NAMALWA (cell line): ENCODE data around the gene SMYD3.

Source experiments
- DNase-seq: peaks from one replicate; pipeline ENCODE4 v3.0.0-alpha.2; 2015; ENCODE audit warnings: low spot score

Gene SMYD3

DNA sequence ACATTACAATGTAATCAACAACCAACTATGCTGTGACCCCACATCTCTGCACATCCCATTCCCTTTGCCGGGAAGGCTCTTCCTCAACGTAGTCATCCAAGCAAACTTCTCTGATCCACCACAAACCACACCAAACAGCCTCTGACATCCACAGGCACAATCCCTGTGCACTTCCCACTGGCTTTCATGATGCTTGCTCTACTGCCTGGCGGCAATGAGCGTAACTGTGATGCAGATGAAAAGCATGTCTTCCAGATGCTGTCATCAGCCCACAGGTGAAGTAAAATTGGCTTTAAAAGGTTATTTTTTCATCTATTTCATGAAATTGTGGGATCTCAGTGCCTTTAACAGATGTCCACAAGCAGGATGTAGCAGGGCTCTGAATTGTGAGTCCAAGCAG, 635.2 kb downstream of the SMYD3 start:
- DNase-seq: no peak

DNA sequence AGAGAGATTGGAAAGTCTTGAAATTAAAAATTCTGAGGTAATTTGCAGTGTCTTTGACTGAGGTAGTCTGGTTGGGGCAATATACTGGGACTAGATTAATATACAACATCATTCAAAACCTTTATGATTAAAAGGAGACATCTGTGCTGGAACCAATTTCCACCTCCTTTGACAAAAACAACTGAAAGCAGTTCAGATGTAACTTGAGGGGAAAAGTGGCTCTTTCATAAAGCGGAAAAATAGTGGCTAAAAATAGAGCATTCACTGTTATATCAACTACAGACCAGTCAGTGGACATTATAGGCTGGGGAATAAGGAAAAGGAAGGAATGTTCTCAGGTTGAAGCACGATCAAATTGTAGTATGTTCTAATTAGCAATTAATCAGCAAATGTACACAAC, 635.9 kb downstream of the SMYD3 start:
- DNase-seq: no peak

DNA sequence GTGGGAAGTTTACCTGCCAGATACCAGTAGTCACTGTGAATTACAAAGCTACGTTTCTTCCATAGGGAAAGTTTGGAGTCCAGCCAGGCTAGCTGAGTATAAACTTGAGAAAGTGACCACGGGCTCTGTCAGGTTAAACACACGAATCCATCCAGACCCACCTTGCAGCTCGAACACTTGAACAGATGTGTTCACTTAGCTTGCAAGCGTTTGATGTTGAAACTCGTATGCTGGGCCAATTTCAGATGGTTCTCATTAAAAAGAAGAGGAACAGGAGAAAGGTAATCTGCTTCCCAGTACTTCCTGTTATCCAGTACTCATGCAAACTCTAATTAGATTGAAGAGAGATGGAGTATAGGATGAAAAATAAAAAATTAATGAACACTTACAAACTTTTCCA, 636.4 kb downstream of the SMYD3 start:
- DNase-seq: no peak

DNA sequence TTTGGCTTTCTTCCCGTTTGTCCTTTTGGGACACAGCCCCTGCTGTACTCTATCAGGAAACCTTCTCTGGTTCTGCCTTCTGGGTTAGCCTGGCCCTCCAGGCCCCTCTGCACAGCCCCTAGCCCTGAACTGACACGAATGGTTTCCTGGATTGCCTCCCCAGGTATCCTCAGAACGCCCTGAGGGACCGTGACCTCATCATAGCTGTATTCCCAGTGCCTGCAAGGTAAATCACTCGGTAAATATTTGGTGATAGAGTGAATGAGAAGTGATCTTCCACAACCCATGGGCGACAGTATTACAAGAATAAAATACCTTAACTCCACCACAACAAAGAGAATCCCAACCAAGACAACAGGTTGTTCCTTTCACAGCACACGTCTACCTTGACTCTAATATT, 637.2 kb downstream of the SMYD3 start:
- no peak for DNase-seq

DNA sequence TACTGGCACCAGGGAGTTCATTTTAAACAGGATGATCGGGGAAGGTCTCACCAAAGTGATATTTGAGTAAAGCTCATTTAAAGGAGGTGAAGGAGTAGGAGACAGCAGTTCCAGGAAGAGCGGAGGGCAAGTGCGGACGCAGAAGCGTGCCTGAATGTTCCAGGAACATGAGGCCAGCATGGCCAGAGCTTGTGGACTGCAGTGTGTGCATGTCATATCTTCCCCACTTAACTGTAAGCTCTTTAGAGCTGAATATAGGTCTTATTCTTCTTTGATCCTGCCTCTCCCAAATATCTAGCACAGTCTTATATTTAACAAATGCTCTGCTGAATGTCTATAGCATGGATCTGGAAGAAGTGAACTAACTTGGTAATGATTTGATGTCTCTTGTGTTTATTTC, 639.3 kb downstream of the SMYD3 start:
- no peak for DNase-seq

DNA sequence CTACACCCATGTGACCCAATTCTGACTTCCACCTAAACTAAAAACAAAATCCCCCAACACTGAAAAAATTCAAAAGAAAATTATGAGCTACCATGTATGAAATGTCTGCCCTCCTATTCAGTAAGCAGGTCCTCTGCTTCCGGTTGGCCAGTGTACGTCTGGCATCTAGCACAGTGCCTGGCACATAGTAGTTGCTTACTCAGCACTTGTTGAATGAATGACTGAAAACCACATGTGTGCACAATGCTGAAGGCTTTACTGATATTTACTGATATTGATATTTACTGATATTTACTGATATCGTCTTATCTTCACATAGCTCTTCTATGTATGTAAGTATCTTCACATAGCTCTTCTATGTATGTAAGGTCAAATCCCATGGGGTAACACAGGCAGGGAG, 642.2 kb downstream of the SMYD3 start:
- DNase-seq: no peak

DNA sequence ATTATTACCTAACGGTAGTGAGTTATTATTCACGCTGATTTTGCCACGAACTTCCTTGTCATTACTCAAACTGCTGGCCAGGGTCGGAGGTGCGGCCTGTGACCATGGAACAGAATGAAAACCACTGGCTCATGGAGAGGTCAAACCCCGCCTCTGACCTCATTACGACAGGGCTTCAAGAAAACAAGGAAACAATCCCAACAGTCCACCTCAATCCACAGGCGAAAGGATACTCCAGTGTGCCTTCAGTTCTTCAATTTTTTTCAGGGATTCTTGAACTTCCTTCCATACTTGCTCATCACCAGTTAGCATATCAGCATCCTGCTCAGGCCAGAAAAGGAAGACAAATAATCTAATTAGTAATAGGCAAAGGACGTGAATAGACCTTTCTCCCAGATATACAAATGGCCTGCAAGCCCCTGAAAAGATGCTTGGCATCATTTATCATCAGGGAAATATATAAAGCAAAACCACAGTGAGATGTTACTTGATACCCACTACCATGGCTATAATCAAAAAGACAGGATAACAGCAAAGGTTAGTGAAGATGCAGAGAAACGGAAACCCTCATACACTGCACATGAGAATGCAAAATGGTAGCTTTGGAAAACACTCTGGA, 643.4 kb downstream of the SMYD3 start:
- no peak for DNase-seq

DNA sequence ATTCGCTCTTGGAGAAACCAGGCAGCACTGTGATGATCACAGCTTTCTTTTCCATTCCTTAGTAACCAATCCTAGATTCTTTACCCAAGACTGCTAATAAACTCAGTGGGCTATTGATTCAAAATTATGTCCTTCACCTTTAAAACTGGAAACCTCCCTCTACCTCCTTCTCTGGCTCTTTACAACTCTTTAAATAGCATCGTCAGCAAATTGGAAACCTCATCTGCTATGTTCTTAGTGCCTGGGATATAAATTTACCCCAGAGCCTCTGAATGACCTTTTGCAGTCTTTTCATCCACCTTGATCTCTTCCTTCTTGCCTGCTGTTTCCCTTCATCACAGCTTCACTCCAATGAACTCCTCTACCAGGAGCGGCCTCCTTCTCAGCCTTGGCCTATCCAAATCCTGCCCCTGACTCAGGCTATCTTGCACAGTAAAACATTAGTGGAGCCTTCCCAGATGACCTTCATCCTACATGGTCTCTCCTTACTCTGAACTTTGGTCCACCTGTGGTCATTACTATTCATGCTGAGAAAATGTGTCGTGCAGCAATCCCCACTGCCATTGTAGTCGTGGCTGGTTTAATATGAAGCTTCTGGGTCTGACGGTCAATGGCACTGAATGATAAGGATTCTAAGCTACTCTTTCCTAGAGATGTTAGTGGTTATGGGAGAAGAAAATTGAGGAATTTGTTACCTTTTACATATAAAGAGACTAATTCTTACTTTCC, 644.1 kb downstream of the SMYD3 start:
- DNase-seq: no peak

DNA sequence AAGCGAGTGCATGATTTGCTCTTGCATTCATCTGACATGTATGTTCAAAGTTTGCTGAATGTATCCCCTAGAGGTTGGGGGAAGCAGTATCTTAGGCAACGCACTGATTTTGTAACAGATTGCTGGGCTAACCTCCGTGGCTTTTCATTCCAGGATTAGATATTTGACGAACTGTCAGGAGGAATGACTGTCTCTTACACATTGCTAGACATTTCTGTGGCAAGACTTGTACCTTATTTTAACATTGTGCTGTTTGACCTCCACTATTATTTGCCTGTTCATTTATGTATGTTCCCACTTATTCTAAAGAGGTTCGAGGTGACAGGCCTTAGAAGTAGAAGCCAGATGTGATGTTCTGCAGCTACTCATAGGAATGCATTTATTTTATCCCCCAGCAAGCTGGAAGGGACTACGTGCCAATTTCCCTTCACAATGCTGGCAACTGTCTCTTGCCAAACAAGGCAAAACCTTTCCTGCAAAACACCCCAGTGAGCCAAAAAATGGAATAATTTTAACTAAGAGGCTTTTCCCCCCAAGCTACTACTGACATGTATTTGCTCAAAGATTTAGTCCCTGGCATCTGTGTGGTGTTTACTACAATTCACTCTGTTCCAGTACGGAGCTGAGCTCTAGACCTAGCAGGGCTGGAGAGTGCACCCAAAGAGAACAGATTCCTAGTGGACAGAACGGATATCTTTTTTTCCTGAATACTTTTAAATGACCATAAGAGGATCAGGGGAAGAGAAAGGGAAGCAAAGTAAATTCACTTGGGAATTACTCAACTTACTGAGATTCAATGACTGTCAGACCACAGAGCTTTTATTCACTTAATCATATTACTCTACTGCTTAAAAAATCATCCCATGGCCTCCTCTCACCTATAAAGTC, 646.2 kb downstream of the SMYD3 start:
- DNase-seq: no peak

DNA sequence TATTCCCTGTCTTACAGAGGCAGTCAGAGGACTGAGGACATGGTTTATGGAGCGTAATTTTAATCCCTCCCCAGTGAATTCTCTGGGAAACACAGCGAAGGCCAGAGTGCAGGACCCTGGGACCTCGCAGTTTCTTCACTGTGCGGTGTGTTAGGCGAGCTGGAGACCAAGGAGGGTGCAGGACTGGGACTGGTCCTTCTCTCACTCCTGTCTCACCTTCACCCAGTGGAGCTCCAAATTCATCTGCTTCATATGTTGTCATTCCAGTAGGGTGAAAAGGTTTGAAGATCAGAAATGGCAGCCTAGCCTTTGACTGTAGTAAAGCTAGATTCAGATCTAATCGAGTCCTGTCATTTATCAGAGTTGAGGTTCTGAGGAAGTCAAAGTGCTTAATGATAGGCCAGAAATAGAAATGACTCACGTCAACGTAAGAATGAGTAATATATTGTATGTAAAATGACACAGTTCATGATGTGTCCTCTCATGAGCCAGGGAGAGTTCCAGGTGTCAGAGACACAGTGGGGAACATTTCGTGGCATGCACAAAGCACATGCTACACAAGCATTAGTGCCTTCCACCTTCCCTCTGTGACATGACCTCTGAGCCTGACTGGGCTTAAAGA, 647.5 kb downstream of the SMYD3 start:
- no peak for DNase-seq

DNA sequence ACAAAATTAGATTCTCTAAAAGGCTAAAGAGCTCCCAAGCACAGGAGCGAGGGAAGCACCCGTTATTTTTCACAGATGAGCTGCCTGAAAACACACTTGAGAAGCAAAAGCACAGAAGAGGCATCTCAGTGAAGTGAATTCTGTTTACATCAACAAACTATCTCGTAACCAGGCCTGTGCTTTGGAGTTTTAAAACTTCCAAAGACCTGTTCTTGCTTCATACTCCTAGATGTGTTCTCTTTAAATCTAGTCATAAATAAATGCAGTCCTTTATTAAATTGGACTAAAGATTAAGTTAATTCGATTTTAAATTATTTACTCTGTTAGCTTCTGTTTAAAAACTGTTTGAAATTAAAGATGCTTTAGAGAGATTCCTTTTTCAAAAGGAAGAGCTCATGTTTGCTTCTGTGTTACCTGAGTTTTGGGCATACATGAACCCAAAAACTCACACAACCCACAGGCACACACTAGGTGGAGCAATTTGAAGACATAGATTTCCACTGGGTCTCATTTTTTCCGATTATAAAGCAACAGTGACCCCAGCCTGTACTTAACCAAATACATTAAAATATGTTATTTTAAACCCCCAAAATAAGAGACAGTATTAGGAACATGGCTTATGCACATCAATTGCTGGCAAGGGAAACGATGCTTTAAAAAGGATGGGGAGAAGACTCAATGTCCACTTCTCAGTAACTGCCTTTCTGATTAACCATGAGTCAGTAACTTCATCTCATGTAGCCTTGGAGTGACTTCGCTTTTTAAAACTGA, 648.2 kb downstream of the SMYD3 start:
- DNase-seq: peak; percentile 7

DNA sequence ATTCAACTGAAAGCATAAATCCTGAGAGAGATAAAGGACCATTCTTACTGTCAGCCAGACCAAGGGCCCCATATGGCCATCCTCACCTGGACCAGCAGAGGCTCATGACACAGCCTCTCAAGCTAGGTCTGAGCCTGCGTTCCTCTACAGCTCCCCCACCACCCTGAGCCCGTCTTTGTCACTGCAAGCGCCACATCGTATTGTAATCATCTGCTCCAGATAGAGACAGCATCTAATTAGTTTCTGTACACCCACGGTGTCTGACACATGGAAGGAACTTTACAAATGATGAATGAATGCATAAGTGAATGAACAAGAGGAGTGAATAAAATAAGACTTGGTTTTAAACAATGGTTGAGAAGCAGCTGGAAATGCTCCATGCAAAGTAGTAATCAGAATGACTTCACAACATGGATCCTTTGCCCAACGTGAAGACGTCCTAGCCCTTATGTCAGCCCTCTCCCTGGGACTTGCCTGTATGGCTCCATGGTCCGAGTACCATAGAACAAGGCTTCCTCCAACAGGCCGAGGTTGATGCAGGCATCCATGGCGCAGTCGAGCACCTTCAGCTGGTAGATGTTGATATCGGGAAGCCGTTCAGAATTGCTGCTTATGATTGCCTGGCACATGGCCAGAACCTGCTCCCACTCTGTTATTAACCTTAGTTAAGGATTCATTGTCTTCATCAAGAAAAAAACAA, 648.9 kb downstream of the SMYD3 start:
- DNase-seq: no peak

DNA sequence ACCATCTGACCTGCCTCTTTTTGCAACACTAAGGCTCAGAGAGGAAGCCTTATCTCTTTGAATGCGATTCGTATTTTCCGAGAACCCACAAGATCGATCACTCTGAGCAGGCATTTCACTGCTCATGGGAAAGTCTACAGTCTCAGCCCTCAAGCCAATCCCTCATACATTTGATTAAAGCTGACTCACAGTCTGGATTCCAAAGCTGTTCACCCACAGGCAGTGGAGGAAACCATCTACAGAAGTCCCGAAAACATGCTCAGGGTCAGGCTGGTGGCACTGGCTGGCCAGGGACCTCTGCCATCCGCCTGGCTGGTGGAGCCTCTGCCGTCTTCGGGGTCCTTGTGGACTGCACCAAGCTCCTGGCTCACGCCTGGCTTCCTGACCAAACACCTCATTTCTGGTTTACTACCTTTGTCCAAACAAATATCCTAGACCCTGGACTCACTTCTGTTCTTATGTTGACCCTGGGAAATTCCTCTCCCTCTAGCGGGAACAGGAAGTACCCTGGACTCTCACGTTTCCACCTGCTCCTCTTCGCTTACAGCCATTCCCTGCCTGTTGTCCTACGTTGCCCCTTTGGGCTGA, 650.0 kb downstream of the SMYD3 start:
- no peak for DNase-seq

DNA sequence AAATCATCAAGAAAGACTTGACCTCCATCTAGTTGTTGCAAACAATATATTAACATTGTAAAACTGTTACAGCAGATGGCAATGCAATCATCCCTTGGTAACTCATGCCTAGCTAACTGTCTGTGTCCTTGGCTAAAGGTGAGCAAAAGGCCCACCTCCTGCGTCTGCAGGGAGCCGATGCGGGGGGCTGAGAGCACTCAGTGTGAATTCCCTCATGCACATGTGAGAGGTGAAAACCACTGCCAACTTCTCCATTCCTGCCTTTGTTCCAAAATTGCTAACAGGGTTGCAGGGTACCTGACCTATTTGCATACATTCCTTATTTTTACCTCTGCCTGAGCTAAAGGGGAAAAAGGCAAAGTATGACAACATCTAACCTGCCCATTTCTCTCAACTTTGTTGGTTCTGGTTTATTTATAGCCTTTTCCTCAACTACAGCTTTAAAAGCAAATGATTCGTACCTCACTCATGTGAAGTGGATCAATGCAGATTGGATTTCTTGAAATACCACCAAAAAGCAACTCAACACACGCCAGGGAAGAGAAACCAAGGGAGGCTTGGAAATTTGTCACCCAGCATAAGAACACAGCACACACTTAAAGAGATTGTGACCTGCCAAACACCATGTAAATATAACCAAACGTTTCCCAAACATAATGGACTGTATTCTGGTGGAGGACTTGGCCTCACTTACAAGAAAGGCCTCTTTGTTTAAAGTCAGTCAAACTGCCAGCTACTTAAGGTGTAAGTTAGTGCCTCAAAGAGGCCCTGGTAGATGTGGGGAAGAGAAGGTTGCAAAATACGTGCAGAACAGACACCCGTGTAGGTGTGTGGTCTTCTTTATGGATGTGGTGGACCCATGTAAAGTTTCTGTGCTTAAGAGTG, 651.0 kb downstream of the SMYD3 start:
- no peak for DNase-seq

DNA sequence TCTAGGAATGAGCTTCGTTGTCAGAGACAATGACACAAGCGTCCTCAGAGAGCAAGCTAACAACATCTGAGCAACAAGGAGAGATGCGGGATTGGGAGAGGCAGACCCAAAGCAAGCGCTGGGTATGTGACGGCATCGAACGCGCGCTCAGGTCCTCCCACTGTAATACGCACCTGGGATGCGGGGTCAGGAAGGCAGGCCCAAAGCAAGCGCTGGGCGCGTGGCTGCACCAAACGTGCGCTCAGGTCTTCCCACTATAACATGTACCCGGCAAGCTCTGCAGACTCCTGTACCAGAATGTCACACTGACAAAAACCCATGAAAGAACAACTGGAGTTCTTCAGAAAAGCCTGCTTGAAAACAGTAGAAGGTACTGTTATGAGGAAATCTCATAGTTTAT, 653.8 kb downstream of the SMYD3 start:
- DNase-seq: no peak

DNA sequence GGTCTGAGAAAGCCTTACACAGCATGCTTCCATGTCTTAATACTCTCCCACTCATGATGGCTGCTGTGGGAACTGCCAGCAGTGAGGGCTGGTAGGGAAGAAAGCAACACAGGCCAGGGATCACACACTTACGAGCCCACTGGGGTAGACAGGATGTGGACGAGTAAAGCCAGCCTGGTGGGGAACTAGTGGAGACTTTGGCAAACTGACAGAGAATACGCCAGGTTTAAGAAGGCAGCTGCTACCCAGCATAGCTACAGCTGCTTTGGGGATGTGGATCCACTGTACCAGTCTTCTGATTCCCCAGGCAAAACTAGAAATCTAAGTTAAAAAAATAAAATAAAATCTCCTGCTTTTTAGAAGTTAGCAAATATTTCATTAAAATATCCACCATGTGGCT, 664.0 kb downstream of the SMYD3 start:
- no peak for DNase-seq

DNA sequence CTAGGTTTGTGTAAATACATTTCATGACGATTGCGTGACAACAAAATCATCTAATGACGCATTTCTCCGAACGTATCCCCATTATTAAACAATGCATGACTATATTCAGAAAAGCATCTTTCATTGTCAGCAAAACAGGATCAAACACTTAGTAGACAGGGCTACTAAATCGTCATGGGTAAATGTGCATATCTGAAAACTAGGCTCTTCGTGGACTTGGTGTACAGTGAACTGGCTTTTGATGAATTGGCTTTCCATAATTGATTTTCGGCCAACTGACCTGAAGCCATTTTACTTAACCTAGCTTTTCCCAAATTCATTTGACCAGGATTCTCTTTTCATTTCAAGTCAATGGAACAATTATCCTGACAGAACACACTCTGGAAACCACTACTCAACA, 665.0 kb downstream of the SMYD3 start:
- DNase-seq: no peak

DNA sequence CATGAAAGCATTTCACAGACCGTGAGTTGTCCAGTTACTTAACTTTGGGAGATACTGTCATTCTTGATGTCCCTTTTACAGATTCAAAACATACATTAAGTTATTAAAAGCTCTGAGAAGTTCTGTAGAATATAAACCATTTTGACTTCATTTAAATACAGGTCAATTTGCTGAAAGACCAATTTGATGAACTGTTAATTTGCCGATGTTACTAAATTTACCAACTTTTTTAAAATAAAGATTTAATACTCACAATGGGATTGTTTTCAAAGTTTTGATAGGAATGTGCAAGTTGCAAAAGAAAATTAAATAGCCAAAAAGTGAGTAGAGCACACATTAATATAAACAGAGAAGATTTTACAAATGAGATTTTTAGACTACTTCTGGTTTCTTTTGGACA, 666.1 kb downstream of the SMYD3 start:
- DNase-seq: no peak

DNA sequence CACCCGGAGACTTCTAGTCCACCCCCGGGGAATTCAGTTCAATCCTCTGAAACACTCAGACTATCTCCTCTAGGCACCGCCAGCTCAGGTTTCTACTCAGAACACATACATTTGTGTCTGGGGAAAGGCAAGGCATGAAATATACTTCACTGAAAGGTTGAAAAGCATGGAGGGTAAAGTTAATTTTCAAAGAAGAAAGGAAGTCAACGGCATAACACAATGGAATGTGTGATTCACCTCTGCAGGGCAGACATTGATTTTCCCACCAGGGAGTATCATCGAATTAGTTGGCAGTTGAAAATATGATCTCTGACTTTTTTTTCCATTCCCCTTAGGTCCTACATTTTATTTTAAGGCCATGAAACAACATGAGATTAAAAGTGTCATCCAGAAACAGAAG, 669.4 kb downstream of the SMYD3 start:
- no peak for DNase-seq

DNA sequence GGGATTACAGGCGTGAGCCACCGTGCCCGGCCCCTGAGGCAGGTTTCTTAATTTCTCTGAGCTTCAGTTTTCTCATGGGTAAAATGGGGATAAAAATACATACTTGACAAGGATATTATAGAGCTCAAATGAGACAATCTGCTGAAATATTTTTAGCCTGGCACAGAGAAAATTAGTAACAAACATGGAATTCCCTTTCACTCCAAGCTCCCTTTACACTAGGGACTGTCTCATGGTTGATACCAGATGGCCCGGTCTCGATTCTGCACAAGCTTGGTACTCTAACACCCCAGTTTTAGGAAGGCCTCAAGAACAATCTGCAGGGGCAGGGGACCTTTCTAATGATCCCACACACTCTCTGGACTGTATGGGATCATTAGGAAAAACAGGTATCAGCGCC, 671.7 kb downstream of the SMYD3 start:
- no peak for DNase-seq
